Right atrium auricular region (tissue), 2 donors: ENCODE measurements around the gene NMB. TPM values are rescaled to one million over a fixed set of nuclear protein-coding genes. Genes with fewer than 3 reads are reported as not detected.
"Not testable (repeated sequence)": the region's sequence is repeated elsewhere in the genome, so short reads cannot be mapped to it uniquely, and the experiment has no call there.

Experiments used
- DNase-seq: peaks from one replicate; pipeline ENCODE4 v3.0.0-alpha.2; 2019; ENCODE audit warnings: low spot score
- H3K27ac ChIP-seq, 2 donors: fragments of 200-600 bp; sonication (generic); 1 replicate in 1 of 2; 2 replicates in 1 of 2; pipeline ENCODE4 v1.5.1; 2016 to 2019
- H3K27me3 ChIP-seq, 2 donors: fragments of 200-600 bp; sonication (generic); one replicate each; pipeline versions ENCODE4 v1.5.1 to v1.6.0; 2017 to 2019
- H3K36me3 ChIP-seq: fragments of 200-600 bp; sonication (generic); one replicate; pipeline ENCODE4 v1.5.1; 2016
- H3K4me1 ChIP-seq, 2 donors: fragments of 200-600 bp; sonication (generic); one replicate each; pipeline versions ENCODE4 v1.5.1 to v1.6.0; 2017 to 2019
- H3K4me3 ChIP-seq, 2 donors: fragments of 200-600 bp; sonication (generic); 1 replicate in 1 of 2; 2 replicates in 1 of 2; pipeline ENCODE4 v1.5.1; 2017 to 2019; ENCODE audit warnings: mild to moderate bottlenecking in 1 of 2, moderate library complexity in 1 of 2
- H3K9me3 ChIP-seq, 2 donors: fragments of 200-600 bp; sonication (generic); one replicate each; pipeline ENCODE4 v1.5.1; 2019
- total RNA-seq, 2 donors: library from RNA; depleted of rRNA; stranded (reverse); fragments of >200 nt; gene quantifications; one replicate each; pipeline ENCODE4 v1.1.0, GENCODE V29; 2016
- TF ChIP-seq, protein P1 (sequence below), 2 donors: fragments of 200-600 bp; sonication (generic); IDR thresholded peaks; one replicate each; pipeline ENCODE4 v1.5.1; 2019; ENCODE audit warnings: antibody characterized with exemption in 2 of 2

NMB gene
- total RNA-seq, 2 donors from 2014 or later = 1.0 to 6.3 TPM

DNA sequence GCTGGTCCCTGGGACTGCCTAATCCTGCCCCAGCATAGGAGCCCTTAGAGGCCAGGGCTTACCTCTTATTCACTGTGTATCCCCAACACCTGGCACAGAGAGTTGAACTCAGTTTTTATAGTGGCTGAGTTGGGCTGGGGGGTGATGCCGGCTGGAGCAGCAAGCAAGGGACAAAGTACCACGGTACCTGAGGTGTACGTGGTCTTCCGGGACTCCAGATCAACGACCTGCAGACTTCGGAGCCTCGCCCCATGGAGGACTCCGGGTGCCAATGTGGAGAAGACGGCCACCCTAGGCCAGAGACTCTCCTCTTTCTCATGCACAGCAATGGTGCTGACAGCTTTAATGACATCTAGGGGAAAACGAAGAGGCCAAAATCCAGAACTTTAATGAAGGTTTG, 12.0 kb downstream of the NMB start:
- H3K27me3 ChIP-seq = no peaks in the 10 kb centered on the region
- DNase-seq = no peak
- no peaks in the 10 kb centered on the region for H3K9me3 ChIP-seq
- H3K36me3 ChIP-seq = peaks cover 93% of the 10 kb centered on the region
- H3K4me3 ChIP-seq = no peak overlapping the region
- no peak overlapping the region for H3K27ac ChIP-seq
- TF ChIP-seq, protein P1, sequence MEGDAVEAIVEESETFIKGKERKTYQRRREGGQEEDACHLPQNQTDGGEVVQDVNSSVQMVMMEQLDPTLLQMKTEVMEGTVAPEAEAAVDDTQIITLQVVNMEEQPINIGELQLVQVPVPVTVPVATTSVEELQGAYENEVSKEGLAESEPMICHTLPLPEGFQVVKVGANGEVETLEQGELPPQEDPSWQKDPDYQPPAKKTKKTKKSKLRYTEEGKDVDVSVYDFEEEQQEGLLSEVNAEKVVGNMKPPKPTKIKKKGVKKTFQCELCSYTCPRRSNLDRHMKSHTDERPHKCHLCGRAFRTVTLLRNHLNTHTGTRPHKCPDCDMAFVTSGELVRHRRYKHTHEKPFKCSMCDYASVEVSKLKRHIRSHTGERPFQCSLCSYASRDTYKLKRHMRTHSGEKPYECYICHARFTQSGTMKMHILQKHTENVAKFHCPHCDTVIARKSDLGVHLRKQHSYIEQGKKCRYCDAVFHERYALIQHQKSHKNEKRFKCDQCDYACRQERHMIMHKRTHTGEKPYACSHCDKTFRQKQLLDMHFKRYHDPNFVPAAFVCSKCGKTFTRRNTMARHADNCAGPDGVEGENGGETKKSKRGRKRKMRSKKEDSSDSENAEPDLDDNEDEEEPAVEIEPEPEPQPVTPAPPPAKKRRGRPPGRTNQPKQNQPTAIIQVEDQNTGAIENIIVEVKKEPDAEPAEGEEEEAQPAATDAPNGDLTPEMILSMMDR (IDR thresholded peaks at IDR 0.05) = no peak
- H3K4me1 ChIP-seq = peaks cover 0 to 20% of the 10 kb centered on the region in 2 donors

DNA sequence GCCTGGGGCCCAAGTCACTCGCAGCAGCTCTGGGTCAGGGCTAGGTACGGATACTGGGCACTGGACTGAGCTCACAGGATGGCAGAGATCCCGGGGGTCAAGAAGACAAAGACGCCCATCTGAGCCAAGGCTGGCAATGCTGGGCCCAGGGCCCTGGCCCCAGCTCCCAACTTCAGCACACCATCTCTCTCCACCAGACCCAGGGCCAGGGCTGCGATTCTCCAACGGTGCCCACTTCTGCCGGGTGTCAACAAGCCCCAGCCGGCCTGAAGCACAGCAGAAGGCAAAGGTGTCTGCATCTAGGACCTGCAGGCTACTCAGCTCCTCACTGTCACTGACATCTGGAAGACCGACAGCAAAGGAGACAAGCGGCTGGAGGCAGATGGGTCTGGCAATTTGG, 12.5 kb downstream of the NMB start:
- Histone ChIP-seq H3K27me3 (no peaks in the 10 kb centered on the region), H3K27ac (no peak overlapping the region), H3K36me3 (peaks cover 93% of the 10 kb centered on the region), H3K4me1 (peaks cover 0 to 20% of the 10 kb centered on the region in 2 donors), H3K4me3 (no peak overlapping the region), H3K9me3 (no peaks in the 10 kb centered on the region)
- DNase-seq = no peak
- TF ChIP-seq, protein P1 (IDR thresholded peaks at IDR 0.05) = no peak

DNA sequence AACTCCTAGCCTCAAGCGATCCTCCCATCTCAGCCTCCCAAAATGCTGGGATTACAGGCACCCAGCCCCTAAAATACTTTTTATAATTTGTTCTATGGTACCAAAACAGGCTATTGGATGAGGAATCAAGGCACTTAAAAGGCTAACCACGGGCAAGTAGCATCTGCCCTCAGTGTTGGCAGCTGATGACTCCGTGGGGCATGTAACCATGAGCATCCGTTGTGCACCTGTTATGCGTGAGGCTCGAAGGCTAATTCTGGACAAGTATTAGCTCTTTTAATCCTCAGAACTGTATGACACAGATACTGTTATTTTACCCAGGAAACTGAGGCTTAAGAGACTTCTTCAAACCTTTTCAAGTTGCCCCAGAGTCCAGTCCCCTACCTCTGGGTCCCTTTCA, 14.2 kb downstream of the NMB start:
- peaks cover 96% of the 10 kb centered on the region for H3K36me3 ChIP-seq
- H3K4me1 ChIP-seq = peaks cover 0 to 7% of the 10 kb centered on the region in 2 donors
- H3K27me3 ChIP-seq = no peaks in the 10 kb centered on the region
- H3K4me3 ChIP-seq = no peak overlapping the region
- no peak for DNase-seq
- TF ChIP-seq, protein P1 (IDR thresholded peaks at IDR 0.05) = no peak
- no peaks in the 10 kb centered on the region for H3K9me3 ChIP-seq
- no peak overlapping the region for H3K27ac ChIP-seq

DNA sequence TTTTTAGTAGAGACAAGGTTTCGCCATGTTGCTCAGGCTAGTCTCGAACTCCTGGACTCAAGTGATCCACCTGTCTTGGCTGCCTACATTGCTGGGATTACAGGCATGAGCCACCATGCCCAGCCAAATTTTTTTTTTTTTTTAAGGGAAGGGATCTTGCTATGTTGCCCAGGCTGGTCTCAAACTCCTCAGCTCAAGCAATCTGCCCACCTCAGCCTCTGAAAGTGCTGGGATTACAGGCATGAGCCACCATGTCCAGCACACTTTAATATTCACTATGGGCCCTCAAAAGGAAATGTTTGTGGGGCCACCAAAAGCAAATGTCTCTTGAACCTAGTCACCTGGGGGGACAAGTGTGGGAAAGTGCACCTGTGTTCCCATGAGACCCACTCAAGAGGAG, 15.4 kb downstream of the NMB start:
- H3K9me3 ChIP-seq, H3K4me1 ChIP-seq, DNase-seq, H3K27ac ChIP-seq, H3K27me3 ChIP-seq, H3K4me3 ChIP-seq: not testable (repeated sequence)
- peaks cover 96% of the 10 kb centered on the region for H3K36me3 ChIP-seq

DNA sequence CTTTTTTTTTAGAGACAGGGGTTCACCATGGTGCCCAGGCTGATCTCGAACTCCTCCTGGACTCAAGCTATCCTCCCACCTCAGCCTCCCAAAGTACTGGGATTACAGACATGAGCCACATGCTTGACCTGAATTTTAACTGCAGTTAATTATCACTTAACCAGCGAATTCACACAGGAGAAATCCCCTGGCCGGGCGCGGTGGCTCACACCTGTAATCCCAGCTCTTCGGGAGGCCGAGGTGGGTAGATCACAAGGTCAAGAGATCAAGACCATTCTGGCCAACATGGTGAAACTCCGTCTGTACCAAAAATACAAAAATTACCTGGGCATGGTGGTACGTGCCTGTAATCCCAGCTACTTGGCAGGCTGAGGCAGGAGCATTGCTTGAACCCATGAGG, 16.1 kb downstream of the NMB start:
- not testable (repeated sequence) for H3K4me1 ChIP-seq, H3K4me3 ChIP-seq, H3K9me3 ChIP-seq, DNase-seq, H3K27ac ChIP-seq, H3K27me3 ChIP-seq
- peaks cover 92% of the 10 kb centered on the region for H3K36me3 ChIP-seq

DNA sequence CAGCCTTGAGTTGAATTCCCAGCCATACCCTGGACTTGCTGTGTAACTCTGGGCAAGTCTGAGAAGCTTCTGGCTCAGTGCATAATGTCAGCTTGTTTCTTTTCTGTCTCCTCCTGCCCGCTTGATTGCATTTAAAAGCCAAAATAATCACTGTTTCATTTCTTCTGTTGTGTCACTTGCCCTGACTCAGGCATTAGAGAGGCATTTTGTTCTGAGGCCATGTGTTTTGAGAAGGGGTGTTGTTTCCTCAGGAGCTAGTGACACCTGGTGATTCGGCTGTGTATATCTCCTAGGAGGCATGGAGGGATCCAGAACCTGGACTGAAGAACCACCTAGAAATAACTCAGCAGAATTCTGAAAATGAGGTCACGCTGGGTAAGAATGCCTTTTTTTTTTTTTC, 19.9 kb downstream of the NMB start:
- H3K36me3 ChIP-seq = peaks cover 54% of the 10 kb centered on the region
- no peak overlapping the region for H3K4me3 ChIP-seq
- DNase-seq = no peak
- H3K27ac ChIP-seq = no peak overlapping the region
- H3K9me3 ChIP-seq = no peaks in the 10 kb centered on the region
- no peaks in the 10 kb centered on the region for H3K27me3 ChIP-seq
- peaks cover 0 to 9% of the 10 kb centered on the region in 2 donors for H3K4me1 ChIP-seq
- TF ChIP-seq, protein P1 (IDR thresholded peaks at IDR 0.05) = no peak

DNA sequence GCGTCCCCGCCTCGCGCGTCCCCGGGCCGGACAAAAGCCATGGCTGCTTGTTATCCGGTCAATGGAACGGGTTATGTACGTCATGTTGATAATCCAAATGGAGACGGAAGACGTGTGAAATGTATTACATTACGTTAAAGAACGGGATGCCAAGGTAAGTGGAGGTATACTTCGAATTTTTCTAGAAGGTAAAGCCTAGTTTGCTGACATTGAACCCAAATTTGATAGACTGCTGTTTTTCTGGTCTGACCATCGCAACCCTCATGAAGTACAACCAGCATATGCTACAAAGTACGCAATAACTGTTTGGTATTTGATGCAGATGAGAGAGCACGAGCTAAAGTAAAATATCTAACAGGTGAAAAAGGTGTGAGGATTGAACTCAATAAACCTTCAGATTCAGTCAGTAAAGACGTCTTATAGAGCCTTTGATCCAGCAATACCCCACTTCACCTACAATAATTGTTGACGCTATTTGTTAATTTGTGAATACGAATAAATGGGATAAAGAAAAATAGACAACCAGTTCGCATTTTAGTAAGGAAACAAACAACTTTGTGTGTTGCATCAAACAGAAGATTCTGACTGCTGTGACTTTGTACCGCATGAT, 23.7 kb downstream of the NMB start:
- peaks cover 20% of the 10 kb centered on the region for H3K36me3 ChIP-seq
- no peaks in the 10 kb centered on the region for H3K27me3 ChIP-seq
- TF ChIP-seq, protein P1 (IDR thresholded peaks at IDR 0.05) = no peak
- H3K27ac ChIP-seq = peak overlapping the region; percentile 93 to 95
- no peaks in the 10 kb centered on the region for H3K9me3 ChIP-seq
- peak overlapping the region; percentile 64 to 67 for H3K4me3 ChIP-seq
- H3K4me1 ChIP-seq = peaks cover 0 to 28% of the 10 kb centered on the region in 2 donors
- DNase-seq = no peak
